ENCODE measurements around the gene RGL4.

- TF ChIP-seq REST (IDR thresholded peaks at IDR 0.05; ENCODE audit: unreplicated experiment) (no peak), EZH2 (IDR thresholded peaks at IDR 0.05; ENCODE audit: low read depth, unreplicated experiment) (no peak), POLR2AphosphoS5 (IDR thresholded peaks at IDR 0.05; ENCODE audit: low read depth) (no peak)
These were observed 53.7 kb downstream of the RGL4 start for GRCh38 chr22:23744485-23744884.

Data from GM23338 (cell line).